ENCODE results near the gene PCBP2. TPM values are rescaled to one million over a fixed set of nuclear protein-coding genes. Genes with fewer than 3 reads are reported as not detected.

Gene PCBP2
- total and polyA plus RNA-seq, 7 donors: 333 to 661 (median 403) TPM

DNA sequence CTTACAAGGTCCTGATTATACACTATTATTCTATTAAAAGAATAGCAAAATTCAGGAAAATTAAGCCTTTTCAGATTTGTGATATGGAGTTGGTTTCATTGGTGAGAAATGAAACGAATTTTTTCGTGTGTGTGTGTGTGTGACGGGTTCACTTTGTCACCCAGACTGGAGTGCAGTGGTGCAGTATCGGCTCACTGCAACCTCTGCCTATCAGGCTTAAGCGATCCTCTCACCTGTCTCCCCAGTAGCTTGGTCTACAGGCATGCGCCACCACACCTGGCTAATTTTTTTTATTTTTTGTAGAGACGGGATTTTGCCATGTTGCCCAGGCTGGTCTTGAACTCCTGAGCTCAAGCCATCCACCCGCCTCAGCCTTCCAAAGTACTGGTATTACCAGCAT is 9.7 kb downstream of the PCBP2 start:
- H3K27ac ChIP-seq: peak overlapping the region in 1 of 4 donors; percentile 51
- peaks cover 86 to 100% (median 100%) of the 10 kb centered on the region in 4 donors for H3K36me3 ChIP-seq
- DNase-seq: no peak
- H3K4me1 ChIP-seq: peaks cover 0 to 15% (median 10%) of the 10 kb centered on the region in 4 donors
- intact Hi-C loops (cut with DNase I): no loop called here
- H3K4me3 ChIP-seq: no peak overlapping the region
- H3K9me3 ChIP-seq: no peaks in the 10 kb centered on the region
- 86 to 92% methylated on average over 8 of the region's 8 CpGs for WGBS, 2 donors
- H3K27me3 ChIP-seq: no peaks in the 10 kb centered on the region
- TF ChIP-seq EP300 (IDR thresholded peaks at IDR 0.05) (no peak), POLR2A (IDR thresholded peaks at IDR 0.05) (no peak), POLR2AphosphoS5 (IDR thresholded peaks at IDR 0.05) (no peak)
- TF ChIP-seq, protein P1, sequence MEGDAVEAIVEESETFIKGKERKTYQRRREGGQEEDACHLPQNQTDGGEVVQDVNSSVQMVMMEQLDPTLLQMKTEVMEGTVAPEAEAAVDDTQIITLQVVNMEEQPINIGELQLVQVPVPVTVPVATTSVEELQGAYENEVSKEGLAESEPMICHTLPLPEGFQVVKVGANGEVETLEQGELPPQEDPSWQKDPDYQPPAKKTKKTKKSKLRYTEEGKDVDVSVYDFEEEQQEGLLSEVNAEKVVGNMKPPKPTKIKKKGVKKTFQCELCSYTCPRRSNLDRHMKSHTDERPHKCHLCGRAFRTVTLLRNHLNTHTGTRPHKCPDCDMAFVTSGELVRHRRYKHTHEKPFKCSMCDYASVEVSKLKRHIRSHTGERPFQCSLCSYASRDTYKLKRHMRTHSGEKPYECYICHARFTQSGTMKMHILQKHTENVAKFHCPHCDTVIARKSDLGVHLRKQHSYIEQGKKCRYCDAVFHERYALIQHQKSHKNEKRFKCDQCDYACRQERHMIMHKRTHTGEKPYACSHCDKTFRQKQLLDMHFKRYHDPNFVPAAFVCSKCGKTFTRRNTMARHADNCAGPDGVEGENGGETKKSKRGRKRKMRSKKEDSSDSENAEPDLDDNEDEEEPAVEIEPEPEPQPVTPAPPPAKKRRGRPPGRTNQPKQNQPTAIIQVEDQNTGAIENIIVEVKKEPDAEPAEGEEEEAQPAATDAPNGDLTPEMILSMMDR (IDR thresholded peaks at IDR 0.05): no peak

DNA sequence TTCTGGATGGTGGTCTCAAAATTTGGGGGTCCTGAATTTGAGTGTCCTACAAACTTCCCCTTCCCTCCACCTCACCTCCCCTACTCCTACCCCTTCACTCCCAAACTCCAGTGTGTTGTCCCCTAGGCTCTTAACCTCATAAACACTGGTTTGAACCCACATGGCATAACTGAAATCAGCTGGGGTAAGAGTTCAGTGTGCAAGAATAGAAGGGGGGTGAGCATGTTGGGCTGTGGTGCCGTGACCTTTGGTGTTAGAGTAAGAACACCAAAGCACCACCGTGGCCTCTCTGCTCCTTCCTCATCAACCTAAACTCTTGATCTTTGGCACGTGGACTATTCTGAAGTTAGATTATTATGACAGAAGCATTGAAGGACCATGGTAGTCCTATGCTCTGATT is 11.0 kb downstream of the PCBP2 start:
- DNase-seq: no peak
- Histone ChIP-seq H3K36me3 (peaks cover 86 to 100% (median 100%) of the 10 kb centered on the region in 4 donors), H3K9me3 (no peaks in the 10 kb centered on the region), H3K27me3 (no peaks in the 10 kb centered on the region), H3K27ac (no peak overlapping the region), H3K4me3 (no peak overlapping the region), H3K4me1 (peaks cover 0 to 15% (median 10%) of the 10 kb centered on the region in 4 donors)
- intact Hi-C loops (cut with DNase I): no loop called here
- TF ChIP-seq POLR2A (IDR thresholded peaks at IDR 0.05) (no peak), EP300 (IDR thresholded peaks at IDR 0.05) (no peak), POLR2AphosphoS5 (IDR thresholded peaks at IDR 0.05) (no peak)
- WGBS, 2 donors: 72 to 80% methylated on average over 3 of the region's 3 CpGs

DNA sequence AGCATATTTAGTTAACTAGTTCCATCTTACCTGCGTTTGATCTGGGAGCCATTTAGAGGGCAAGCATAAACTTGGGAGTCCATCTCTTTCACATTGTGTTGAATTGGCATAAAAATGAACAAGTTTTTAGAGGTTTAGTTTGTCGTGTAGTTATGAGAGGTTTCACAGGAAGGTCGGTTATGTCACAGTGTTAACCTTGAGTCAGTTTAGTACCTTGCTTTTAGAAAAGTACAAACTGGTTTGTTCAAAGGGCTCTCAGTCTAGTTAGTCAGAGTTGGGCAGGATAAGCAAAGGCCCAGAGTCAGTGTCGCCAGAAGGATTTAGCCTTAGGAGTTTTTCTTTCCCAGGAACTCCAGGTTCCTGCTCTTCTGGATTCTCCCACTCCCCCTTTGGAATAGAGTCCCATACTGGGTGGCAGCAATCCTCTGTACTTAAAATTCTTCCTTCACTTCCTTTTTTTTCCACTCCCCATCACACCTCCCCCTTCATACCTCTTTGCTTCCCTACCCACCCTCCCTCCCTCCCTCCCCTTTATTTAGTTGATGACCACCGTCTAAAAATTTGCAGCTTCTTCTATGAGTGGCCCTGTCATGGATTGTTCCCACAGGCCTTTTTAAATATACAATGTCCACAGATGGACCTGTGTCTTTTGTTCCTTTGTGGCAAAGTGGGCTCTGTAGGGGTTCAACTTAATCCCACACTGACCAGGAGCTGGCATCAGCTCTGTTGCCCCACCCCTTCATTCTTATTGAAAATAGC is 12.1 kb downstream of the PCBP2 start:
- H3K4me3 ChIP-seq: no peak overlapping the region
- no peaks in the 10 kb centered on the region for H3K27me3 ChIP-seq
- H3K27ac ChIP-seq: peak overlapping the region in 1 of 4 donors; percentile 5
- H3K4me1 ChIP-seq: peaks cover 0 to 15% (median 10%) of the 10 kb centered on the region in 4 donors
- DNase-seq: no peak
- intact Hi-C loops (cut with DNase I): no loop called here
- TF ChIP-seq POLR2A (IDR thresholded peaks at IDR 0.05) (no peak), POLR2AphosphoS5 (IDR thresholded peaks at IDR 0.05) (no peak), EP300 (IDR thresholded peaks at IDR 0.05) (no peak)
- TF ChIP-seq, protein P1 (IDR thresholded peaks at IDR 0.05): no peak
- 56 to 69% methylated on average over 5 of the region's 5 CpGs for WGBS, 2 donors
- peaks cover 86 to 100% (median 99%) of the 10 kb centered on the region in 4 donors for H3K36me3 ChIP-seq
- no peaks in the 10 kb centered on the region for H3K9me3 ChIP-seq

DNA sequence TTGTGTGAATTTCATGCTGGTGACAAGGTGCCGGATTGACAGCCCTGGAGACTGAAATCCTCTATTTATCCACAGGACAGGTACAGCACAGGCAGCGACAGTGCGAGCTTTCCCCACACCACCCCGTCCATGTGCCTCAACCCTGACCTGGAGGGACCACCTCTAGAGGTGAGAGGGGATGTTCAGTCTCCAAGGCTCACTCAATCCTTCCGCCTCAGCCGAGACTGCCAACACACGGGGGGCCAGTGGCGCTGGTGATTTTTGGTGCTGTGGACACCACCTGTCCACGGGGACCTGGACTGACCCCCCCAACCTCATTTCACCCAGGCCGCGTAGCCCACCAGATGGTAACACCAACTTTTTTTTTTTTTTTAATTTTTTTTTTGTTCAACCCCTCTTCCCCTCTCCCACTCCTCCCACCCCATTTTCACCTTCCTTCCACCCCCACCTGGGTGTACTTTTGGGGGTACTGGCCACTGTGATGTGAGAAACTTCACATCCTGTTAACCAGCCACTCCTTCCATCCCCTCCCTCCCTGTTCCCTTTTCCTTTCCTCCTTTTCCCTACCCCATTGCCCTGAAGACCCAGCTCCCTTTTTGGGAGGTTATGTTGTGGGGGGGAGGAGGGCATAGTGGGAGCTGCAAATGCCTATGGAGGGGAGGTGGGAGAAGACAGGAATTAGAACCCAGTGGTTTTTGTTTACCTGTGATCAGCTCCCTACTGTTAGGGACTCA is 12.9 kb downstream of the PCBP2 start:
- H3K27ac ChIP-seq: peak overlapping the region in 1 of 4 donors; percentile 37
- peaks cover 0 to 15% (median 10%) of the 10 kb centered on the region in 4 donors for H3K4me1 ChIP-seq
- WGBS, 2 donors: 95 to 96% methylated on average over 11 of the region's 11 CpGs
- intact Hi-C loops (cut with DNase I): no loop called here
- no peak for TF ChIP-seq POLR2AphosphoS5 (IDR thresholded peaks at IDR 0.05)
- TF ChIP-seq, protein P1 (IDR thresholded peaks at IDR 0.05): no peak
- no peaks in the 10 kb centered on the region for H3K9me3 ChIP-seq
- H3K36me3 ChIP-seq: peaks cover 87 to 100% (median 99%) of the 10 kb centered on the region in 4 donors
- no peaks in the 10 kb centered on the region for H3K27me3 ChIP-seq
- no peak for DNase-seq
- no peak overlapping the region for H3K4me3 ChIP-seq

DNA sequence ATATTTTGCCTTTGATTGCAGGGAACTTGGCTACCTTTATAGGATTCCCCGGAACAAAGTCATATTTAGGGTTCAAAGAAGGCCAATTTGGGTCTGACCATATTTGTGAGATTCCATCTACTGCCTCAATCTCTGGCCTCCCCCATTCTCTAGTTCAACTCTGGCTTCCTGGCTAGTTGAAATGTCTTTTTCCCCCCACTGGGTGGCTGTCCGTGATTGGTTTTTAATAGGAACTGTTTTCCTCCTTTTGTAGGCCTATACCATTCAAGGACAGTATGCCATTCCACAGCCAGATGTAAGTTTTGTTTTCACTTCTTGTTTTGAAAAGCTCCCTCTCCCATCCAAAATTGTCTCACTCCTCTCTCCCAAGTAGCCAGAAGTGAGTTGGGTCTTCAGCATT is 13.8 kb downstream of the PCBP2 start:
- Histone ChIP-seq H3K36me3 (peaks cover 82 to 100% (median 99%) of the 10 kb centered on the region in 4 donors), H3K4me1 (peaks cover 0 to 12% (median 9%) of the 10 kb centered on the region in 4 donors), H3K27me3 (no peaks in the 10 kb centered on the region), H3K4me3 (no peak overlapping the region), H3K27ac (peak overlapping the region in 1 of 4 donors; percentile 37), H3K9me3 (no peaks in the 10 kb centered on the region)
- intact Hi-C loops (cut with DNase I): no loop called here
- TF ChIP-seq, protein P1 (IDR thresholded peaks at IDR 0.05): no peak
- TF ChIP-seq EP300 (IDR thresholded peaks at IDR 0.05): no peak
- no peak for TF ChIP-seq POLR2A (IDR thresholded peaks at IDR 0.05)
- no peak for TF ChIP-seq POLR2AphosphoS5 (IDR thresholded peaks at IDR 0.05)
- WGBS, 2 donors: 66 to 73% methylated on average over 2 of the region's 2 CpGs
- DNase-seq: no peak
